Hepatocyte (in vitro differentiated cells): ENCODE data around the gene SNX20.

Source experiments
- EZH2 ChIP-seq: fragments of 200-600 bp; sonication (generic); IDR thresholded peaks from 2 replicates; pipeline ENCODE4 v1.6.1; 2016; ENCODE audit warnings: antibody characterized with exemption, mild to moderate bottlenecking, borderline replicate concordance
- EZH2phosphoT487 ChIP-seq: fragments of 200-600 bp; sonication (generic); IDR thresholded peaks from one replicate; pipeline ENCODE4 v1.6.1; 2018; ENCODE audit warnings: antibody characterized with exemption, mild to moderate bottlenecking, low read depth, moderate library complexity; ENCODE audit not compliant: unreplicated experiment, severe bottlenecking
- TF ChIP-seq, protein P1 (sequence below): fragments of 200-600 bp; sonication (generic); IDR thresholded peaks from 2 replicates; pipeline ENCODE4 v1.5.1; 2016; ENCODE audit warnings: antibody characterized with exemption, mild to moderate bottlenecking; ENCODE audit not compliant: poor library complexity

- no peak for TF ChIP-seq EZH2phosphoT487
- TF ChIP-seq, protein P1, sequence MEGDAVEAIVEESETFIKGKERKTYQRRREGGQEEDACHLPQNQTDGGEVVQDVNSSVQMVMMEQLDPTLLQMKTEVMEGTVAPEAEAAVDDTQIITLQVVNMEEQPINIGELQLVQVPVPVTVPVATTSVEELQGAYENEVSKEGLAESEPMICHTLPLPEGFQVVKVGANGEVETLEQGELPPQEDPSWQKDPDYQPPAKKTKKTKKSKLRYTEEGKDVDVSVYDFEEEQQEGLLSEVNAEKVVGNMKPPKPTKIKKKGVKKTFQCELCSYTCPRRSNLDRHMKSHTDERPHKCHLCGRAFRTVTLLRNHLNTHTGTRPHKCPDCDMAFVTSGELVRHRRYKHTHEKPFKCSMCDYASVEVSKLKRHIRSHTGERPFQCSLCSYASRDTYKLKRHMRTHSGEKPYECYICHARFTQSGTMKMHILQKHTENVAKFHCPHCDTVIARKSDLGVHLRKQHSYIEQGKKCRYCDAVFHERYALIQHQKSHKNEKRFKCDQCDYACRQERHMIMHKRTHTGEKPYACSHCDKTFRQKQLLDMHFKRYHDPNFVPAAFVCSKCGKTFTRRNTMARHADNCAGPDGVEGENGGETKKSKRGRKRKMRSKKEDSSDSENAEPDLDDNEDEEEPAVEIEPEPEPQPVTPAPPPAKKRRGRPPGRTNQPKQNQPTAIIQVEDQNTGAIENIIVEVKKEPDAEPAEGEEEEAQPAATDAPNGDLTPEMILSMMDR: no peak
- no peak for TF ChIP-seq EZH2
These were observed 24.5 kb upstream of the SNX20 start for GRCh38 chr16:50705436-50706110.
